Natural killer cell (primary cell): ENCODE data around the gene SLC10A1. TPM values are rescaled to one million over a fixed set of nuclear protein-coding genes. Genes with fewer than 3 reads are reported as not detected.
A peak's percentile ranks its signal among the peaks of the same experiment; 100 is the strongest.

ENCODE experiments used
- ATAC-seq, 3 donors: fragments of 150-1000 bp in 2 of 3; fragments of 200-7000 bp in 1 of 3; cut with Tn5 transposase; 1 replicate in 1 of 3; 2 replicates in 2 of 3; pipeline ENCODE4 v1.10.0; 2021; ENCODE audit warnings: mild to moderate bottlenecking in 2 of 3, moderate library complexity in 2 of 3
- DNase-seq, 2 donors: peaks; one replicate each; pipeline versions ENCODE4 v3.0.0 to v3.0.0-alpha.2; 2013 to 2021; ENCODE audit warnings: mixed read lengths in 1 of 2
- H3K27ac ChIP-seq: one replicate; pipeline ENCODE4 v1.5.1; 2013; ENCODE audit warnings: mild to moderate bottlenecking, low read length
- H3K27me3 ChIP-seq: one replicate; pipeline ENCODE4 v1.6.1; 2013; ENCODE audit warnings: low read length; ENCODE audit not compliant: control insufficient read depth, insufficient read depth
- H3K36me3 ChIP-seq: one replicate; pipeline ENCODE4 v1.6.1; 2013; ENCODE audit warnings: low read length; ENCODE audit not compliant: control insufficient read depth, insufficient read depth
- H3K4me1 ChIP-seq: one replicate; pipeline ENCODE4 v1.6.1; 2013; ENCODE audit warnings: low read length; ENCODE audit not compliant: control insufficient read depth, insufficient read depth
- H3K4me3 ChIP-seq: one replicate; pipeline ENCODE4 v1.5.1; 2013; ENCODE audit warnings: low read length
- H3K9me3 ChIP-seq: one replicate; pipeline ENCODE4 v1.6.1; 2013; ENCODE audit warnings: low read length; ENCODE audit not compliant: control insufficient read depth, insufficient read depth
- H3K27ac Mint-ChIP-seq, 2 donors: one replicate each; pipeline ENCODE4 v1.8.0; 2022; ENCODE audit warnings: mild to moderate bottlenecking in 2 of 2, mixed read lengths in 2 of 2, moderate library complexity in 1 of 2
- H3K27me3 Mint-ChIP-seq, 2 donors: one replicate each; pipeline ENCODE4 v1.8.0; 2022; ENCODE audit warnings: low read depth in 2 of 2, mixed read lengths in 2 of 2
- H3K36me3 Mint-ChIP-seq: one replicate; pipeline ENCODE4 v1.8.0; 2022; ENCODE audit warnings: mixed read lengths
- H3K4me1 Mint-ChIP-seq, 2 donors: one replicate each; pipeline ENCODE4 v1.8.0; 2022; ENCODE audit warnings: mixed read lengths in 2 of 2
- H3K4me3 Mint-ChIP-seq: one replicate; pipeline ENCODE4 v1.8.0; 2022; ENCODE audit warnings: mild to moderate bottlenecking, moderate library complexity, mixed read lengths
- H3K9me3 Mint-ChIP-seq, 2 donors: one replicate each; pipeline ENCODE4 v1.8.0; 2022; ENCODE audit warnings: mixed read lengths in 2 of 2
- CTCF ChIP-seq: fragments of 200-600 bp; IDR thresholded peaks from one replicate; pipeline ENCODE4 v1.8.0; 2022; ENCODE audit warnings: antibody characterized with exemption
- WGBS: methylation state at CpG from one replicate; pipeline ENCODE4 v1.1.7; 2013; ENCODE audit warnings: missing lambda C conversion rate; ENCODE audit not compliant: insufficient coverage; 5-methylcytosine and 5-hydroxymethylcytosine counted together
- intact Hi-C: fragments of 100-400 bp; cut with micrococcal nuclease; formaldehyde crosslinking; loops from one replicate; pipeline ENCODE4 v1.14.2; 2022
- total RNA-seq, 4 donors: library from RNA; stranded (reverse); fragments of 120-200 nt in 1 of 4; gene quantifications; one replicate each; pipeline versions ENCODE4 v1.2.3 to v1.2.4, GENCODE V29; 2013 to 2022

The SLC10A1 gene
- total RNA-seq, 3 donors from 2014 or later (not counting 1 experiment from before 2014, with no cell fraction given), result not detected

- ATAC-seq (no peak), DNase-seq (no peak)
- Histone ChIP-seq H3K27me3 (no peaks in the 10 kb centered on the region), H3K9me3 (no peaks in the 10 kb centered on the region), H3K27ac (no peak overlapping the region), H3K36me3 (no peaks in the 10 kb centered on the region), H3K4me3 (no peak overlapping the region), H3K4me1 (peaks cover 2% of the 10 kb centered on the region)
- no peaks in the 10 kb centered on the region for H3K36me3 Mint-ChIP-seq
- TF ChIP-seq CTCF, result no peak
- 87% methylated on average over 1 of the region's 1 CpG for WGBS
- H3K4me3 Mint-ChIP-seq, result no peak overlapping the region
- no peak overlapping the region for H3K27ac Mint-ChIP-seq
- intact Hi-C loops, result no loop called here
- H3K4me1 Mint-ChIP-seq, result peaks cover 10 to 15% of the 10 kb centered on the region in 2 donors
- peaks cover 0 to 2% of the 10 kb centered on the region in 2 donors for H3K9me3 Mint-ChIP-seq
- H3K27me3 Mint-ChIP-seq, result no peaks in the 10 kb centered on the region
Observed at GRCh38 chr14:69760810-69761209, 36.2 kb downstream of the SLC10A1 start.

- no peaks in the 10 kb centered on the region for H3K27me3 Mint-ChIP-seq
- H3K4me1 Mint-ChIP-seq, result peaks cover 8 to 10% of the 10 kb centered on the region in 2 donors
- Histone ChIP-seq H3K36me3 (no peaks in the 10 kb centered on the region), H3K4me3 (no peak overlapping the region), H3K4me1 (no peaks in the 10 kb centered on the region), H3K27ac (no peak overlapping the region), H3K9me3 (no peaks in the 10 kb centered on the region), H3K27me3 (no peaks in the 10 kb centered on the region)
- no peak overlapping the region for H3K27ac Mint-ChIP-seq
- intact Hi-C loops, result no loop called here
- H3K4me3 Mint-ChIP-seq, result no peak overlapping the region
- no peaks in the 10 kb centered on the region for H3K36me3 Mint-ChIP-seq
- TF ChIP-seq CTCF, result no peak
- WGBS, result 85% methylated on average over 3 of the region's 3 CpGs
- no peaks in the 10 kb centered on the region for H3K9me3 Mint-ChIP-seq
- no peak for ATAC-seq
- DNase-seq, result no peak
Observed at GRCh38 chr14:69756298-69756697, 40.7 kb downstream of the SLC10A1 start.

GRCh38 chr14:69755784-69756183, 41.3 kb downstream of the SLC10A1 start:
- ATAC-seq (peak in 2 of 3 donors; percentile 41 to 49), DNase-seq (no peak)
- Mint-ChIP-seq H3K4me1 (peaks cover 8 to 10% of the 10 kb centered on the region in 2 donors), H3K36me3 (no peaks in the 10 kb centered on the region), H3K9me3 (no peaks in the 10 kb centered on the region), H3K27me3 (no peaks in the 10 kb centered on the region), H3K4me3 (no peak overlapping the region), H3K27ac (peak overlapping the region in 1 of 2 donors; percentile 43)
- intact Hi-C loops, result no loop called here
- no peaks in the 10 kb centered on the region for H3K4me1 ChIP-seq
- TF ChIP-seq CTCF, result no peak
- no peak overlapping the region for H3K4me3 ChIP-seq
- no peaks in the 10 kb centered on the region for H3K36me3 ChIP-seq
- 75% methylated on average over 2 of the region's 2 CpGs for WGBS
- H3K27me3 ChIP-seq, result no peaks in the 10 kb centered on the region
- H3K27ac ChIP-seq, result no peak overlapping the region
- H3K9me3 ChIP-seq, result no peaks in the 10 kb centered on the region

DNA sequence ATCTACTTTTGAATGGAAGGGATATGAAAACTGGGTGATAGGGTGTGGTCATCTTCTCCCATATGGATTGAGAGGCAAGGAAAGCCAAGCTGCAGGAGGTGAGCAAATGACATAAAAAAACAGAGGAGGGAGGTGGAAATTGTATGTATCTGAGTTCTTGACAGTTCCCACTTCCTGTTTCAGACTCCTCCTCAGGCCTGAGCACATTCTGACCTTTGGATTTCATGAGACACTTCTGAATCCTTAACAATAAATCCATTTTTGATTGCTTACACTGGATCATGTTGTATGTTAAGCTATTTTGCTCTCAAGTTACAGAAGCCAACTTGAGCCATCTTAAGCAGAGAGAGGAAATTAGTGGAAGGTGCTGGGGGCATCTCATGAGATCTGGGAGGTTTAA, 41.7 kb downstream of the SLC10A1 start:
- H3K27ac ChIP-seq, result no peak overlapping the region
- H3K27me3 Mint-ChIP-seq, result no peaks in the 10 kb centered on the region
- ATAC-seq (no peak), DNase-seq (no peak)
- H3K4me3 Mint-ChIP-seq, result no peak overlapping the region
- no peaks in the 10 kb centered on the region for H3K4me1 ChIP-seq
- TF ChIP-seq CTCF, result no peak
- no peaks in the 10 kb centered on the region for H3K9me3 ChIP-seq
- no peak overlapping the region for H3K4me3 ChIP-seq
- no peaks in the 10 kb centered on the region for H3K36me3 Mint-ChIP-seq
- H3K4me1 Mint-ChIP-seq, result peaks cover 8 to 10% of the 10 kb centered on the region in 2 donors
- H3K9me3 Mint-ChIP-seq, result no peaks in the 10 kb centered on the region
- no peaks in the 10 kb centered on the region for H3K27me3 ChIP-seq
- peak overlapping the region in 1 of 2 donors; percentile 43 for H3K27ac Mint-ChIP-seq
- intact Hi-C loops, result no loop called here
- no peaks in the 10 kb centered on the region for H3K36me3 ChIP-seq
